ENCODE results near the gene NEK7.

- no peak for TF ChIP-seq EP300 (IDR thresholded peaks at IDR 0.05)
- no peak for TF ChIP-seq CTCF (IDR thresholded peaks at IDR 0.05)
- TF ChIP-seq POLR2A (IDR thresholded peaks at IDR 0.05), result no peak
These were observed 115.7 kb downstream of the NEK7 start for GRCh38 chr1:198272492-198272891.

Measured in ovary (tissue), 3 donors.